A549 (cell line): ENCODE results near the gene CDC42BPG. TPM values are rescaled to one million over a fixed set of nuclear protein-coding genes. Genes with fewer than 3 reads are reported as not detected.

Source experiments
- ATAC-seq, 2 experiments: fragments of 200-7000 bp in 1 of 2; fragments of >200 bp in 1 of 2; cut with Nextera tagmentation in 1 of 2; cut with Tn5 transposase in 1 of 2; 3 replicates each; pipeline versions ENCODE4 v1.8.0 to v1.9.1; 2018 to 2020; ENCODE audit warnings: mild to moderate bottlenecking in 1 of 2, moderate library complexity in 1 of 2
- CTCF ChIA-PET: fragments of 300-600 bp; sonication (Branson Sonifier 250); formaldehyde crosslinking; extraction: SDS; loops from one replicate; lab custom pipeline; 2021; ENCODE audit warnings: antibody characterized with exemption, inconsistent platforms; lab: Yijun Ruan, JAX
- POLR2A ChIA-PET: fragments of 350-600 bp; formaldehyde crosslinking; extraction: SDS; loops from one replicate; lab custom pipeline; 2021; ENCODE audit warnings: antibody characterized with exemption, inconsistent platforms; lab: Yijun Ruan, JAX
- DNase-seq, 2 experiments: peaks; one replicate each; pipeline versions ENCODE4 v3.0.0 to v3.0.0-alpha.2; 2011 to 2016; ENCODE audit warnings: low read depth in 1 of 2, low spot score in 1 of 2
- FAIRE-seq: peaks from 2 replicates; lab custom pipeline; 2011; peaks lifted over from hg19 to GRCh38; lab: Jason Lieb, UNC
- H3K27ac ChIP-seq, 2 experiments: fragments of >200 bp; sonication (Bioruptor Twin); formaldehyde crosslinking; 3 replicates each; pipeline ENCODE4 v1.5.1; 2016 to 2017
- H3K4me1 ChIP-seq: fragments of >200 bp; sonication (Bioruptor Twin); formaldehyde crosslinking; 3 replicates; pipeline ENCODE4 v1.6.1; 2016
- H3K4me2 ChIP-seq: fragments of >200 bp; sonication (Bioruptor Twin); formaldehyde crosslinking; 3 replicates; pipeline ENCODE4 v1.6.1; 2016
- H3K4me3 ChIP-seq: fragments of >200 bp; sonication (Bioruptor Twin); formaldehyde crosslinking; 3 replicates; pipeline ENCODE4 v1.5.1; 2016
- H3K9me3 ChIP-seq: fragments of >200 bp; sonication (Bioruptor Twin); formaldehyde crosslinking; 3 replicates; pipeline ENCODE4 v1.6.1; 2016
- BHLHE40 ChIP-seq: IDR thresholded peaks from 2 replicates; pipeline ENCODE4 v1.6.1; 2012; ENCODE audit warnings: low read depth, low read length, inconsistent platforms
- CBX8 ChIP-seq: fragments of 200-600 bp; sonication (generic); IDR thresholded peaks from 2 replicates; pipeline ENCODE4 v1.6.1; 2016
- CHD2 ChIP-seq: fragments of 150-350 bp; IDR thresholded peaks from 2 replicates; pipeline ENCODE4 v1.6.1; 2014; ENCODE audit warnings: low read length; ENCODE audit not compliant: partially characterized antibody
- EHF ChIP-seq: fragments of 250-450 bp; sonication (Bioruptor Pico); IDR thresholded peaks from 2 replicates; pipeline ENCODE4 v1.5.0; 2020; ENCODE audit warnings: mild to moderate bottlenecking
- EHMT2 ChIP-seq: fragments of 200-600 bp; sonication (generic); IDR thresholded peaks from 2 replicates; pipeline ENCODE4 v1.6.1; 2016; ENCODE audit warnings: antibody characterized with exemption, low read depth, mild to moderate bottlenecking, moderate library complexity
- ESRRA ChIP-seq: fragments of 150-350 bp; IDR thresholded peaks from 2 replicates; pipeline ENCODE4 v1.6.1; 2014; ENCODE audit warnings: mild to moderate bottlenecking, low read length, borderline replicate concordance
- FOSL2 ChIP-seq, 2 experiments: fragments of 450-650 bp in 1 of 2; fragments of >200 bp in 1 of 2; sonication (Bioruptor Twin) in 1 of 2; formaldehyde crosslinking; IDR thresholded peaks; 2 replicates each; pipeline versions ENCODE4 v1.5.0 to v1.6.1; 2016 to 2020; ENCODE audit warnings: mild to moderate bottlenecking in 1 of 2, moderate library complexity in 1 of 2
- HEYL ChIP-seq: fragments of 250-450 bp; sonication (Bioruptor Pico); IDR thresholded peaks from 2 replicates; pipeline ENCODE4 v1.8.0; 2021; ENCODE audit warnings: mild to moderate bottlenecking, moderate library complexity
- MAFK ChIP-seq: fragments of 450-650 bp; IDR thresholded peaks from 2 replicates; pipeline ENCODE4 v1.6.1; 2014; ENCODE audit not compliant: partially characterized antibody
- NFE2L2 ChIP-seq: fragments of 150-350 bp; conservative IDR thresholded peaks from 2 replicates; pipeline ENCODE4 v1.6.1; 2014; ENCODE audit warnings: low read length
- POLR2AphosphoS2 ChIP-seq: conservative IDR thresholded peaks from 2 replicates; pipeline ENCODE4 v1.6.1; 2012; ENCODE audit warnings: low read length, improper control_type of control experiment, inconsistent platforms
- RARB ChIP-seq: fragments of 250-450 bp; sonication (Bioruptor Pico); IDR thresholded peaks from 2 replicates; pipeline ENCODE4 v1.8.0; 2021; ENCODE audit warnings: mild to moderate bottlenecking, moderate library complexity
- TP53 ChIP-seq: fragments of 250-450 bp; sonication (Bioruptor Pico); IDR thresholded peaks from 2 replicates; pipeline ENCODE4 v1.5.0; 2021; ENCODE audit warnings: mild to moderate bottlenecking, moderate library complexity
- ZSCAN20 ChIP-seq: fragments of 250-450 bp; sonication (Bioruptor Pico); IDR thresholded peaks from 2 replicates; pipeline ENCODE4 v1.8.0; 2022; ENCODE audit warnings: mild to moderate bottlenecking, moderate library complexity
- WGBS: methylation state at CpG from one replicate; pipeline ENCODE4 v1.1.6; 2017; ENCODE audit errors: missing lambda C conversion rate; 5-methylcytosine and 5-hydroxymethylcytosine counted together
- polyA plus RNA-seq, 4 experiments: library from polyadenylated mRNA; depleted of rRNA in 3 of 4; stranded (reverse); fragments of >200 nt; fragmentation: RNase III in 1 of 4; extraction: RNeasy Plus Mini Kit Qiagen cat#74134 plus additional on column Dnase treatment in 1 of 4; gene quantifications; 2 replicates in 3 of 4; 3 replicates in 1 of 4; pipeline ENCODE4 v1.2.3, GENCODE V29; 2011 to 2017
- TF ChIP-seq, protein P1 (sequence below): fragments of >200 bp; sonication (Bioruptor Twin); formaldehyde crosslinking; IDR thresholded peaks from 2 replicates; pipeline ENCODE4 v1.6.1; 2016
- TF ChIP-seq, protein P2 (sequence below): IDR thresholded peaks from 2 replicates; pipeline ENCODE4 v1.6.1; 2012; ENCODE audit warnings: low read depth, borderline replicate concordance
- TF ChIP-seq, protein P3 (sequence below): fragments of >200 bp; sonication (Bioruptor Twin); formaldehyde crosslinking; IDR thresholded peaks from 3 replicates; pipeline ENCODE4 v1.6.1; 2016
- TF ChIP-seq, protein P4 (sequence below): fragments of 200-600 bp; sonication (generic); IDR thresholded peaks from 2 replicates; pipeline ENCODE4 v1.6.1; 2016; ENCODE audit warnings: antibody characterized with exemption, mild to moderate bottlenecking, moderate library complexity

CDC42BPG gene
- polyA plus RNA-seq, 2 of the 4 experiments (the other 2 are of a cell fraction), result 0.35 to 1.0 TPM

DNA sequence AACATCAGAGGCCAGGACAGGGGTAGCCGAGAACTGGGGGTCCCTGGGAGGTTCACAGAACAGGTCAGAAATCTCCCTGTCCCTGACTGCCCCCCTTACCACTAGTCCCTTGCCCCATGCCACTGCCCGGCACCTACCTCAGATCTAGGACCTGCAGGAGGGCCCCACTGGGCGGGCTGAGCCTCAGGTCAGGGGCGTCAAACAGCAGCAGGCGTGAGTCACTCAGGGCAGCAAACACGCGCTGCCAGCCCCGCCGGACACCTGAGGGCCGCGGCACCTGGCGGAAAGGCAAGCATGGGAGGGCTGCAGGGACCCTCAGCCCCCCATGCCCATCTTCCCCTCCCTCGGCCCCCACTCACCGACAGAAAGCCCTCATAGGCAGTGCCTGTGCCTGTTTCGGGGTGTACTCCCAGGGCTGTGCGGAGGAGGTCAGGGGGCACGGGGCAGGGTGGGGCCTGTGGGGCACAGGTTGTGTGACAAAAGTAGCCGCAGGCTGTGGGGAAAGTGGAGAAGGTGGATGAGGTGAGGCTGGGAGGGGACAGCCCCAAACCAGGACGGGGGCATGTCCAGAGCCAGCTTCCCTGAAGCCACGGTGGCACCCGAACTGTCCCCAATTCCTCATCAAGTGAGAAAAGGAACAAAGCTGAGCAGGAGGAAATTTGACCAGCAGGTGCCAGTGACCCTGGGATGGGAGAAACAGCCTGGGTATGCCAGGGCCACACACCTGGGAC lies 11.8 kb downstream of the CDC42BPG start:
- WGBS, result 92% methylated on average over 16 of the region's 21 CpGs
- FAIRE-seq, result no peak
- no peak overlapping the region for H3K27ac ChIP-seq

GRCh38 chr11:64831411-64831891 lies 13.0 kb downstream of the CDC42BPG start:
- ChIA-PET CTCF (interaction anchor here (2.4 to 39.4 kb wide), 3 partner anchors 12 to 56 kb away, joined by 12 to 1607 read pairs (median 13); partner anchors contain the start of genes CDC42BPG and EHD1), POLR2A (no interaction called here)
- no peak for FAIRE-seq
- no peak overlapping the region for H3K4me2 ChIP-seq
- no peak for ATAC-seq
- H3K27ac ChIP-seq, result no peak overlapping the region
- TF ChIP-seq NFE2L2, result no peak
- peaks cover 17% of the 10 kb centered on the region for H3K4me1 ChIP-seq
- WGBS, result 91% methylated on average over 20 of the region's 24 CpGs
- H3K9me3 ChIP-seq, result no peaks in the 10 kb centered on the region
- H3K4me3 ChIP-seq, result no peak overlapping the region
- DNase-seq, result no peak

More for the DNA sequence above, 11.8 kb downstream of the CDC42BPG start:
- H3K4me1 ChIP-seq, result peaks cover 17% of the 10 kb centered on the region
- H3K4me3 ChIP-seq, result no peak overlapping the region
- TF ChIP-seq CBX8, result no peak
- TF ChIP-seq POLR2AphosphoS2, result no peak
- no peak for TF ChIP-seq NFE2L2
- TF ChIP-seq, protein P1, sequence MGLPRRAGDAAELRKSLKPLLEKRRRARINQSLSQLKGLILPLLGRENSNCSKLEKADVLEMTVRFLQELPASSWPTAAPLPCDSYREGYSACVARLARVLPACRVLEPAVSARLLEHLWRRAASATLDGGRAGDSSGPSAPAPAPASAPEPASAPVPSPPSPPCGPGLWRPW, result no peak
- TF ChIP-seq HEYL, result no peak
- TF ChIP-seq CHD2, result no peak
- no peak for TF ChIP-seq BHLHE40
- TF ChIP-seq RARB (CRISPR knock-in tag), result no peak
- no peak for TF ChIP-seq MAFK
- no peak for TF ChIP-seq EHF (CRISPR knock-in tag)
- no peak for TF ChIP-seq EHMT2
- TF ChIP-seq, protein P2, sequence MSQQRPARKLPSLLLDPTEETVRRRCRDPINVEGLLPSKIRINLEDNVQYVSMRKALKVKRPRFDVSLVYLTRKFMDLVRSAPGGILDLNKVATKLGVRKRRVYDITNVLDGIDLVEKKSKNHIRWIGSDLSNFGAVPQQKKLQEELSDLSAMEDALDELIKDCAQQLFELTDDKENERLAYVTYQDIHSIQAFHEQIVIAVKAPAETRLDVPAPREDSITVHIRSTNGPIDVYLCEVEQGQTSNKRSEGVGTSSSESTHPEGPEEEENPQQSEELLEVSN, result no peak
- TF ChIP-seq, protein P3, sequence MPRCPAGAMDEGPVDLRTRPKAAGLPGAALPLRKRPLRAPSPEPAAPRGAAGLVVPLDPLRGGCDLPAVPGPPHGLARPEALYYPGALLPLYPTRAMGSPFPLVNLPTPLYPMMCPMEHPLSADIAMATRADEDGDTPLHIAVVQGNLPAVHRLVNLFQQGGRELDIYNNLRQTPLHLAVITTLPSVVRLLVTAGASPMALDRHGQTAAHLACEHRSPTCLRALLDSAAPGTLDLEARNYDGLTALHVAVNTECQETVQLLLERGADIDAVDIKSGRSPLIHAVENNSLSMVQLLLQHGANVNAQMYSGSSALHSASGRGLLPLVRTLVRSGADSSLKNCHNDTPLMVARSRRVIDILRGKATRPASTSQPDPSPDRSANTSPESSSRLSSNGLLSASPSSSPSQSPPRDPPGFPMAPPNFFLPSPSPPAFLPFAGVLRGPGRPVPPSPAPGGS, result no peak
- TF ChIP-seq ESRRA, result no peak
- TF ChIP-seq TP53 (CRISPR knock-in tag), result no peak
- no peak for TF ChIP-seq ZSCAN20 (CRISPR knock-in tag)
- TF ChIP-seq, protein P4, sequence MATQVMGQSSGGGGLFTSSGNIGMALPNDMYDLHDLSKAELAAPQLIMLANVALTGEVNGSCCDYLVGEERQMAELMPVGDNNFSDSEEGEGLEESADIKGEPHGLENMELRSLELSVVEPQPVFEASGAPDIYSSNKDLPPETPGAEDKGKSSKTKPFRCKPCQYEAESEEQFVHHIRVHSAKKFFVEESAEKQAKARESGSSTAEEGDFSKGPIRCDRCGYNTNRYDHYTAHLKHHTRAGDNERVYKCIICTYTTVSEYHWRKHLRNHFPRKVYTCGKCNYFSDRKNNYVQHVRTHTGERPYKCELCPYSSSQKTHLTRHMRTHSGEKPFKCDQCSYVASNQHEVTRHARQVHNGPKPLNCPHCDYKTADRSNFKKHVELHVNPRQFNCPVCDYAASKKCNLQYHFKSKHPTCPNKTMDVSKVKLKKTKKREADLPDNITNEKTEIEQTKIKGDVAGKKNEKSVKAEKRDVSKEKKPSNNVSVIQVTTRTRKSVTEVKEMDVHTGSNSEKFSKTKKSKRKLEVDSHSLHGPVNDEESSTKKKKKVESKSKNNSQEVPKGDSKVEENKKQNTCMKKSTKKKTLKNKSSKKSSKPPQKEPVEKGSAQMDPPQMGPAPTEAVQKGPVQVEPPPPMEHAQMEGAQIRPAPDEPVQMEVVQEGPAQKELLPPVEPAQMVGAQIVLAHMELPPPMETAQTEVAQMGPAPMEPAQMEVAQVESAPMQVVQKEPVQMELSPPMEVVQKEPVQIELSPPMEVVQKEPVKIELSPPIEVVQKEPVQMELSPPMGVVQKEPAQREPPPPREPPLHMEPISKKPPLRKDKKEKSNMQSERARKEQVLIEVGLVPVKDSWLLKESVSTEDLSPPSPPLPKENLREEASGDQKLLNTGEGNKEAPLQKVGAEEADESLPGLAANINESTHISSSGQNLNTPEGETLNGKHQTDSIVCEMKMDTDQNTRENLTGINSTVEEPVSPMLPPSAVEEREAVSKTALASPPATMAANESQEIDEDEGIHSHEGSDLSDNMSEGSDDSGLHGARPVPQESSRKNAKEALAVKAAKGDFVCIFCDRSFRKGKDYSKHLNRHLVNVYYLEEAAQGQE, result no peak
- TF ChIP-seq FOSL2 (IDR thresholded peaks at IDR 0.05), result no peak
- TF ChIP-seq FOSL2 (CRISPR knock-in tag; IDR thresholded peaks at IDR 0.05), result no peak
- CTCF ChIA-PET, result interaction anchor here (0.6 to 39.4 kb wide), 4 partner anchors 14 to 179 kb away, joined by 3 to 1607 read pairs (median 38); partner anchors contain the start of genes CDC42BPG and EHD1
- DNase-seq (no peak), ATAC-seq (no peak)
- H3K4me2 ChIP-seq, result no peak overlapping the region
- H3K9me3 ChIP-seq, result no peaks in the 10 kb centered on the region
- POLR2A ChIA-PET, result no interaction called here
